CD4-positive, alpha-beta T cell treated with Interleukin-17A for 1 hour (primary cell): ENCODE data around the gene GNB5.
"Not testable (repeated sequence)": the region's sequence is repeated elsewhere in the genome, so short reads cannot be mapped to it uniquely, and the experiment has no call there.

Experiments used
- DNase-seq: peaks from one replicate; pipeline ENCODE4 v3.0.0-alpha.2; 2020

GNB5 gene

GRCh38 chr15:52191207-52191606 lies at the start of gene GNB5:
TSS of gene GNB5 (minus strand) at chr15:52191392. CDS start at chr15:52184676, 6,716 bp downstream.
- DNase-seq: no peak

GRCh38 chr15:52240166-52240565 lies 49.0 kb upstream of the GNB5 start:
- DNase-seq: no peak

- DNase-seq: not testable (repeated sequence)
Measured at GRCh38 chr15:52238989-52239525, 47.9 kb upstream of the GNB5 start.

GRCh38 chr15:52238149-52238548 lies 47.0 kb upstream of the GNB5 start:
- DNase-seq: no peak

GRCh38 chr15:52236013-52236412 lies 44.8 kb upstream of the GNB5 start:
- DNase-seq: no peak

- peak; percentile 16 for DNase-seq
Measured at GRCh38 chr15:52234596-52235541, 43.7 kb upstream of the GNB5 start.

GRCh38 chr15:52233405-52233804 lies 42.2 kb upstream of the GNB5 start:
- no peak for DNase-seq

- no peak for DNase-seq
Measured at GRCh38 chr15:52232327-52232726, 41.1 kb upstream of the GNB5 start.

GRCh38 chr15:52230073-52230472 lies 38.9 kb upstream of the GNB5 start:
- DNase-seq: no peak

- no peak for DNase-seq
Measured at GRCh38 chr15:52228921-52229320, 37.7 kb upstream of the GNB5 start.

GRCh38 chr15:52227456-52227855 lies 36.3 kb upstream of the GNB5 start:
- DNase-seq: peak; percentile 85

GRCh38 chr15:52225230-52225629 lies 34.0 kb upstream of the GNB5 start:
- DNase-seq: no peak

GRCh38 chr15:52224211-52224610 lies 33.0 kb upstream of the GNB5 start:
- DNase-seq: no peak

- DNase-seq: peak; percentile 31
Measured at GRCh38 chr15:52221730-52222129, 30.5 kb upstream of the GNB5 start.

GRCh38 chr15:52220937-52221660 lies 29.9 kb upstream of the GNB5 start:
- peak; percentile 44 for DNase-seq

- DNase-seq: no peak
Measured at GRCh38 chr15:52220251-52220650, 29.1 kb upstream of the GNB5 start.

GRCh38 chr15:52218816-52219215 lies 27.6 kb upstream of the GNB5 start:
- no peak for DNase-seq

- no peak for DNase-seq
Measured at GRCh38 chr15:52218371-52218770, 27.2 kb upstream of the GNB5 start.

- DNase-seq: peak; percentile 20
Measured at GRCh38 chr15:52217186-52217585, 26.0 kb upstream of the GNB5 start.

- no peak for DNase-seq
Measured at GRCh38 chr15:52214553-52214952, 23.4 kb upstream of the GNB5 start.

GRCh38 chr15:52213206-52213605 lies 22.0 kb upstream of the GNB5 start:
- DNase-seq: no peak

- peak; percentile 78 for DNase-seq
Measured at GRCh38 chr15:52208306-52208946, 17.2 kb upstream of the GNB5 start.

GRCh38 chr15:52207191-52207590 lies 16.0 kb upstream of the GNB5 start:
- no peak for DNase-seq
